Fibroblast of mammary gland (primary cell): ENCODE measurements around the gene DSC2.
"Not testable (repeated sequence)": the region's sequence is repeated elsewhere in the genome, so short reads cannot be mapped to it uniquely, and the experiment has no call there.

Source experiments
- DNase-seq: peaks from one replicate; pipeline ENCODE4 v3.0.0-alpha.2; 2010; ENCODE audit warnings: low read depth
- H3K4me3 ChIP-seq: 2 replicates; pipeline ENCODE4 v1.5.1; 2011; ENCODE audit warnings: low read depth, mild to moderate bottlenecking, low read length, moderate library complexity; ENCODE audit not compliant: control insufficient read depth
- CTCF ChIP-seq: conservative IDR thresholded peaks from 2 replicates; pipeline ENCODE4 v1.5.1; 2011; ENCODE audit warnings: low read depth, low read length, inconsistent platforms; ENCODE audit not compliant: control insufficient read depth, insufficient read depth

The DSC2 gene

GRCh38 chr18:31015715-31016434 lies 86.3 kb downstream of the DSC2 start:
- DNase-seq = no peak
- no peak overlapping the region for H3K4me3 ChIP-seq
- TF ChIP-seq CTCF = no peak

GRCh38 chr18:31011455-31011854 lies 90.8 kb downstream of the DSC2 start:
- peak; percentile 64 for DNase-seq
- H3K4me3 ChIP-seq = not testable (repeated sequence)

GRCh38 chr18:31010601-31011000 lies 91.6 kb downstream of the DSC2 start:
- no peak for TF ChIP-seq CTCF
- DNase-seq = no peak
- no peak overlapping the region for H3K4me3 ChIP-seq
